SK-N-SH (cell line): ENCODE measurements around the gene CTRB1.

Source experiments
- EZH2phosphoT487 ChIP-seq: fragments of 200-600 bp; sonication (generic); IDR thresholded peaks from 2 replicates; pipeline ENCODE4 v1.6.1; 2017; ENCODE audit warnings: low read depth, mixed run types, mild to moderate bottlenecking, antibody characterized with exemption, moderate library complexity, borderline replicate concordance
- POLR2AphosphoS5 ChIP-seq: IDR thresholded peaks from 2 replicates; pipeline ENCODE4 v1.6.1; 2012; ENCODE audit warnings: low read depth, low read length
- SIN3A ChIP-seq: IDR thresholded peaks from 2 replicates; pipeline ENCODE4 v1.6.1; 2012; ENCODE audit warnings: low read depth, mild to moderate bottlenecking, low read length, moderate library complexity, borderline replicate concordance
- TEAD4 ChIP-seq: IDR thresholded peaks from 2 replicates; pipeline ENCODE4 v1.4.0; 2012; ENCODE audit warnings: mild to moderate bottlenecking, borderline replicate concordance; ENCODE audit not compliant: insufficient read depth
- TF ChIP-seq, protein P1 (sequence below): fragments of 200-600 bp; sonication (generic); IDR thresholded peaks from 2 replicates; pipeline ENCODE4 v1.6.1; 2017; ENCODE audit warnings: antibody characterized with exemption, mild to moderate bottlenecking, moderate library complexity

DNA sequence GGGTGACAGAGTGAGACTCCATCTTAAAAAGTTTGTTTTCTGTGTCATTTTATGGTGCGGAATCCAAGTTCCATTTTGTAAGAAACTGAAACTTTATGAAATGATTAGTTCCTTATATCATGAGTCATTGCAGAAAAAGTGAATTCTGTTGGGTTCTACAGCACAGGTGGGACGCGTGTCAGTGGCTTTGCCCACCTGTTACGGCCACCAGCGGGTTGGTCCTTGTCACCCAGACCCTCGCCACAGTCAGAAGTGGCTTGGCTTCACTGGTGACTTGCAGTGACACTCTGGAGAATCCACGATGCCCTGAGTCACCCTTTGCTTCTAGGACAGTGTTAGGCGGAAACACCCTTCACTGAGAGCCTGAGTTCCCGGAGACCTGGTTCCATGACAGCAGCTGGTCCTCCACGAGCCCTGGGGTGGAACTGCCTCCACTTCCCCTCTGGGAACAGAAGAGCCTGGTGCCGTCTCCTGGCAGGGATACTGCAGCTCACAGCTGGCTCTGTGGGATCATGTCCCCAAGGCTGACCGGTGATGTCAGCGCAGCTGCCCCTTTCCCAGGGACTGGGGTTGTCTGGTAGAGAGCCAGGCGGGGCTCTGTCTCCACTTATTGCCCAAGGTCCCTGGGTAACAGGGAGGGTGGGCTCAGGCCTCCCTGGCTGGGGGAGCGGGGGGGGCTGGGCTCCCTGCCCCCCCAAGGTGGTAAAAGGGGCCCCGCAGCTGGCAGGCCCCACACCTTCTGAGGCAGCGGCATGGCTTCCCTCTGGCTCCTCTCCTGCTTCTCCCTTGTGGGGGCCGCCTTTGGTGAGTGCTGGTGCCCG is at the start of gene CTRB1:
- no peak for TF ChIP-seq POLR2AphosphoS5
- TF ChIP-seq SIN3A = no peak
- no peak for TF ChIP-seq TEAD4
- TF ChIP-seq EZH2phosphoT487 = no peak
- TF ChIP-seq, protein P1, sequence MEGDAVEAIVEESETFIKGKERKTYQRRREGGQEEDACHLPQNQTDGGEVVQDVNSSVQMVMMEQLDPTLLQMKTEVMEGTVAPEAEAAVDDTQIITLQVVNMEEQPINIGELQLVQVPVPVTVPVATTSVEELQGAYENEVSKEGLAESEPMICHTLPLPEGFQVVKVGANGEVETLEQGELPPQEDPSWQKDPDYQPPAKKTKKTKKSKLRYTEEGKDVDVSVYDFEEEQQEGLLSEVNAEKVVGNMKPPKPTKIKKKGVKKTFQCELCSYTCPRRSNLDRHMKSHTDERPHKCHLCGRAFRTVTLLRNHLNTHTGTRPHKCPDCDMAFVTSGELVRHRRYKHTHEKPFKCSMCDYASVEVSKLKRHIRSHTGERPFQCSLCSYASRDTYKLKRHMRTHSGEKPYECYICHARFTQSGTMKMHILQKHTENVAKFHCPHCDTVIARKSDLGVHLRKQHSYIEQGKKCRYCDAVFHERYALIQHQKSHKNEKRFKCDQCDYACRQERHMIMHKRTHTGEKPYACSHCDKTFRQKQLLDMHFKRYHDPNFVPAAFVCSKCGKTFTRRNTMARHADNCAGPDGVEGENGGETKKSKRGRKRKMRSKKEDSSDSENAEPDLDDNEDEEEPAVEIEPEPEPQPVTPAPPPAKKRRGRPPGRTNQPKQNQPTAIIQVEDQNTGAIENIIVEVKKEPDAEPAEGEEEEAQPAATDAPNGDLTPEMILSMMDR = no peak
